A375 (cell line): ENCODE measurements around the gene UGT2B10. TPM values are rescaled to one million over a fixed set of nuclear protein-coding genes. Genes with fewer than 3 reads are reported as not detected.

ENCODE experiments used
- small RNA-seq: library from RNA; depleted of rRNA; stranded (forward); fragments of <200 nt; gene quantifications from one replicate; pipeline ENCODE3, GENCODE V24; 2014
- total RNA-seq: library from RNA; depleted of rRNA; stranded (reverse); fragments of >200 nt; shearing (Covaris generic); gene quantifications from 2 replicates; pipeline ENCODE4 v1.2.3, GENCODE V29; 2014; rRNA removed

UGT2B10 gene
- total RNA-seq = not detected in 2 replicates

GRCh38 chr4:68815617-68816409, at the start of gene UGT2B10:
Gene UGT2B10, plus strand, starts transcription at chr4:68815994. Its CDS starts 26 bp downstream, at chr4:68816020.

Small RNAs within 50 kb of the gene (small RNA-seq; reads per million reads assigned to genes)
- gene AC021146.4 = not detected
- gene AC021146.9 = not detected

Other genes with a start within 250 kb of the UGT2B10 start
- gene UGT2B17, start 239.7 kb upstream of the UGT2B10 start, total RNA-seq = not detected in 2 replicates
- not detected in 2 replicates for gene UGT2B15, start 145.3 kb upstream of the UGT2B10 start, total RNA-seq
- not detected in 2 replicates for gene UGT2A3, start 135.8 kb downstream of the UGT2B10 start, total RNA-seq